GM12878 (cell line): ENCODE results near the gene NECAB2. TPM values are rescaled to one million over a fixed set of nuclear protein-coding genes. Genes with fewer than 3 reads are reported as not detected.

Experiments
- ATAC-seq: fragments of 200-7000 bp; cut with Tn5 transposase; 3 replicates; pipeline ENCODE4 v1.9.1; 2020; ENCODE audit warnings: mild to moderate bottlenecking, moderate library complexity
- BruUV-seq: library from RNA; stranded (reverse); fragments of 400-500 nt; replicated peaks from 2 replicates; lab custom pipeline; 2021; lab: Mats Ljungman, UMichigan
- CTCF ChIA-PET: fragments of 300-600 bp; sonication (Branson Sonifier 250); formaldehyde crosslinking; extraction: SDS; loops from one replicate; lab custom pipeline; 2021; ENCODE audit warnings: inconsistent platforms; lab: Yijun Ruan, JAX
- POLR2A ChIA-PET: fragments of 350-600 bp; formaldehyde crosslinking; extraction: SDS; loops from one replicate; lab custom pipeline; 2021; ENCODE audit warnings: inconsistent platforms; lab: Charles Lee
- RAD21 ChIA-PET: fragments of 300-600 bp; sonication (Branson Sonifier 250); formaldehyde crosslinking; loops from one replicate; lab custom pipeline; 2023; ENCODE audit warnings: antibody characterized with exemption; ENCODE audit not compliant: unreplicated experiment; lab: Charles Lee
- SMC1A ChIA-PET: fragments of 300-600 bp; sonication (Branson Sonifier 250); formaldehyde crosslinking; loops from one replicate; lab custom pipeline; 2023; ENCODE audit not compliant: unreplicated experiment, uncharacterized antibody; lab: Charles Lee
- DNase-seq: peaks from one replicate; pipeline ENCODE4 v3.0.0-alpha.2; 2011; ENCODE audit warnings: low read depth, low spot score
- FAIRE-seq: peaks from 3 replicates; lab custom pipeline; 2011; peaks lifted over from hg19 to GRCh38; lab: Jason Lieb, UNC
- H2AFZ ChIP-seq: 2 replicates; pipeline ENCODE4 v1.6.0; 2011; ENCODE audit warnings: low read depth, low read length, control low read depth; ENCODE audit not compliant: control insufficient read depth
- H3K27ac ChIP-seq: 2 replicates; pipeline ENCODE4 v1.5.1; 2011; ENCODE audit warnings: control low read depth; ENCODE audit not compliant: control insufficient read depth, insufficient read depth
- H3K27me3 ChIP-seq, 2 experiments: replicated peaks in 1 of 2; 2 replicates each; pipeline versions ENCODE4 v1.6.0 to v1.6.1; 2011; ENCODE audit warnings: low read length in 1 of 2; ENCODE audit not compliant: control insufficient read depth in 2 of 2, insufficient read depth in 2 of 2
- H3K36me3 ChIP-seq, 2 experiments: 2 replicates each; pipeline ENCODE4 v1.5.1; 2011; ENCODE audit warnings: low read length in 1 of 2; ENCODE audit not compliant: control insufficient read depth in 2 of 2, insufficient read depth in 2 of 2
- H3K4me1 ChIP-seq: 2 replicates; pipeline ENCODE4 v1.6.1; 2011; ENCODE audit warnings: mild to moderate bottlenecking, low read length, moderate library complexity, mixed read lengths; ENCODE audit not compliant: control insufficient read depth, insufficient read depth
- H3K4me2 ChIP-seq: 2 replicates; pipeline ENCODE4 v1.6.0; 2011; ENCODE audit warnings: control low read depth; ENCODE audit not compliant: control insufficient read depth, insufficient read depth
- H3K4me3 ChIP-seq: fragments of 200-600 bp; sonication (generic); 2 replicates; pipeline ENCODE4 v1.5.1; 2016
- H3K79me2 ChIP-seq: 2 replicates; pipeline ENCODE4 v1.6.0; 2011; ENCODE audit warnings: low read length; ENCODE audit not compliant: control insufficient read depth, insufficient read depth
- H3K9ac ChIP-seq: 2 replicates; pipeline ENCODE4 v1.8.0; 2011; ENCODE audit warnings: low read length, control low read depth, mixed read lengths; ENCODE audit not compliant: control insufficient read depth, insufficient read depth
- H3K9me3 ChIP-seq: replicated peaks from 3 replicates; pipeline ENCODE4 v1.5.1; 2011; ENCODE audit warnings: mild to moderate bottlenecking, low read length; ENCODE audit not compliant: control insufficient read depth, insufficient read depth
- H4K20me1 ChIP-seq: 2 replicates; pipeline ENCODE4 v1.6.0; 2011; ENCODE audit not compliant: control insufficient read depth, insufficient read depth
- IKZF1 ChIP-seq: fragments of 450-650 bp; conservative IDR thresholded peaks from 2 replicates; pipeline ENCODE4 v1.6.1; 2017; ENCODE audit warnings: antibody characterized with exemption, mild to moderate bottlenecking
- IKZF2 ChIP-seq, 2 experiments: fragments of 450-650 bp; IDR thresholded peaks; 2 replicates each; pipeline ENCODE4 v1.6.1; 2017; ENCODE audit warnings: mild to moderate bottlenecking in 2 of 2, moderate library complexity in 2 of 2
- IRF5 ChIP-seq: fragments of 450-650 bp; IDR thresholded peaks from 2 replicates; pipeline ENCODE4 v1.6.1; 2017; ENCODE audit warnings: borderline replicate concordance
- MLLT1 ChIP-seq: fragments of 450-650 bp; IDR thresholded peaks from 2 replicates; pipeline ENCODE4 v1.6.1; 2016; ENCODE audit warnings: mild to moderate bottlenecking
- NR2C2 ChIP-seq: IDR thresholded peaks from 2 replicates; pipeline ENCODE4 v1.6.1; 2011; ENCODE audit warnings: borderline replicate concordance, low read depth; ENCODE audit not compliant: control insufficient read depth, insufficient read length
- SMARCA5 ChIP-seq: fragments of 450-650 bp; IDR thresholded peaks from 2 replicates; pipeline ENCODE4 v1.6.1; 2017; ENCODE audit warnings: mild to moderate bottlenecking
- TARDBP ChIP-seq: IDR thresholded peaks from 2 replicates; pipeline ENCODE4 v1.6.1; 2016; ENCODE audit warnings: borderline replicate concordance
- USF2 ChIP-seq: IDR thresholded peaks from 2 replicates; pipeline ENCODE4 v1.6.1; 2011; ENCODE audit warnings: low read depth, low read length, improper control_type of control experiment, borderline replicate concordance
- ZBTB40 ChIP-seq: fragments of 450-650 bp; IDR thresholded peaks from 2 replicates; pipeline ENCODE4 v1.6.1; 2016; ENCODE audit warnings: mild to moderate bottlenecking, moderate library complexity, borderline replicate concordance
- WGBS: methylation state at CpG from one replicate; pipeline ENCODE4 v1.1.6; 2016; ENCODE audit warnings: low lambda C conversion rate; ENCODE audit not compliant: insufficient replicate concordance, insufficient coverage; ENCODE audit errors: missing lambda C conversion rate; 5-methylcytosine and 5-hydroxymethylcytosine counted together
- in situ Hi-C: fragments of 300-500 bp; cut with MboI; formaldehyde crosslinking; loops from 9 replicates; pipeline ENCODE4 v1.14.3; 2018; ENCODE audit warnings: mixed read lengths
- intact Hi-C: fragments of 100-400 bp; cut with micrococcal nuclease; formaldehyde crosslinking; loops from one replicate; pipeline ENCODE4 v1.14.2; 2022; ENCODE audit not compliant: unreplicated experiment
- polyA plus RNA-seq, 11 experiments: library from polyadenylated mRNA; depleted of rRNA in 4 of 11; unstranded in 6 of 11; stranded (reverse) in 5 of 11; fragments of >200 nt; fragmentation: Nextera tagmentation in 4 of 11; fragmentation: Illumina TruSeq in 1 of 11; extraction: Ambion mirVana in 4 of 11; extraction: Trizol in 1 of 11; gene quantifications; 1 replicate in 1 of 11; 2 replicates in 10 of 11; pipeline versions ENCODE4 v1.2.1 to v1.2.3, GENCODE V29; 2011 to 2016; ENCODE audit warnings: inconsistent platforms in 2 of 11, missing spikeins in 2 of 11, low read depth in 1 of 11
- total RNA-seq, 4 experiments: library from RNA; depleted of rRNA in 3 of 4; stranded (reverse); fragments of >200 nt in 3 of 4; fragmentation: Illumina TruSeq in 1 of 4; extraction: Trizol in 1 of 4; gene quantifications; 2 replicates each; pipeline versions ENCODE4 v1.2.1 to v1.2.3, GENCODE V29; 2013 to 2021

Gene NECAB2
- total and polyA plus RNA-seq, 10 of the 15 experiments (the other 5 are each of a cell fraction or from before 2014, with no cell fraction given): not detected

- in situ Hi-C loops: no loop called here
- ChIA-PET POLR2A (no interaction called here), RAD21 (no interaction called here), CTCF (interaction anchor here (0.7 to 1.8 kb wide), 2 partner anchors 95 to 755 kb away, joined by 3 to 6 read pairs; no protein-coding TSS in a partner anchor), SMC1A (no interaction called here)
- H3K9ac ChIP-seq: no peak overlapping the region
- 47% methylated on average over 6 of the region's 6 CpGs for WGBS
- no peaks in the 10 kb centered on the region for H3K9me3 ChIP-seq
- ATAC-seq: no peak
- no TSS peak for BruUV-seq
- H2AFZ ChIP-seq: no peak overlapping the region
- no peak overlapping the region for H3K4me2 ChIP-seq
- TF ChIP-seq TARDBP: no peak
- no peak for TF ChIP-seq SMARCA5
- TF ChIP-seq MLLT1: no peak
- TF ChIP-seq USF2: no peak
- no peak for TF ChIP-seq IKZF2 (IDR thresholded peaks at IDR 0.05)
- TF ChIP-seq ZBTB40: no peak
- no peak for TF ChIP-seq NR2C2
- no peak for TF ChIP-seq IRF5
- no peak for TF ChIP-seq IKZF1
- H3K4me1 ChIP-seq: no peaks in the 10 kb centered on the region
- no peaks in the 10 kb centered on the region for H3K27me3 ChIP-seq
- no peaks in the 10 kb centered on the region for H3K79me2 ChIP-seq
- no peak overlapping the region for H3K4me3 ChIP-seq
- no peak for DNase-seq
- FAIRE-seq: no peak
- H3K27ac ChIP-seq: no peak overlapping the region
- H3K36me3 ChIP-seq: no peaks in the 10 kb centered on the region
- intact Hi-C loops: no loop called here
- H4K20me1 ChIP-seq: no peaks in the 10 kb centered on the region
Measured at GRCh38 chr16:83970430-83970815, 2.4 kb downstream of the NECAB2 start.
